PC-3 (cell line): ENCODE results near the gene SIL1.

Experiments used
- CTCF ChIP-seq: fragments of 300-600 bp; sonication (generic); conservative IDR thresholded peaks from 2 replicates; pipeline ENCODE4 v1.5.1; 2017; ENCODE audit warnings: antibody characterized with exemption, low read depth, mild to moderate bottlenecking, low read length
- EZH2 ChIP-seq: fragments of 300-600 bp; sonication (generic); IDR thresholded peaks from one replicate; pipeline ENCODE4 v1.6.1; 2017; ENCODE audit warnings: antibody characterized with exemption, mild to moderate bottlenecking, low read length; ENCODE audit not compliant: unreplicated experiment

DNA sequence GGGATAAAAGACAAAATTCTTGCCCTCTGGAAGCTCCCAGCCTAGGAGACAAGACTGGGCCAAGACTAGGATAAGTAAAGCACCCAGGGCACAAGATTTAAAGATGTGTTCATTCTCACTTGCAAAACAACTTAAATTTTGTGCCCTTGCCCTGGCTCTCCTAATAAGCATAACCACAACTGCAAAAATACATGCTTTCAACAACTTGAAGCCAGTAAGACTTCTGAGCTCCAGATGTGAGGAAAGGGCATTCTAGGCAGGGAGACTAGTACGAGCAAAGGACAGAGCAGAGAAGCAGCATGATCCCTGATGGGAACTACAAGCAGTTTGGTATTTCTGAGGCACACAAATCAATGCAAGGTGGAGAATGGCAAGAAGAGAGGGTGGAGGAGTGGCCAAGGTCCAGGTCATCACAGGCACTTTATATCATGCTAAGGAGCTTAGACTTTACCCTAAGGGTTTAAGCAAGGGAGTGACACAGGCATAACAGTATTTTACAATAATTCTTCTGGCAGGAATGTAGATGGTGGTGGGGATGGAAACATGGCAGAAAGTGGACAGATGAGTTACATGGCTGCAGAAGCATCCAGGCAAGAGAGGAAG is 30.1 kb upstream of the SIL1 start:
- TF ChIP-seq CTCF (no peak), EZH2 (no peak)
